Measurements from ENCODE around the gene DAGLA. TPM values are rescaled to one million over a fixed set of nuclear protein-coding genes. Genes with fewer than 3 reads are reported as not detected.

Gene DAGLA
- total and polyA plus RNA-seq, 2 donors (not counting 1 experiment from before 2014, with no cell fraction given), result 0.06 TPM; not detected in 1

DNA sequence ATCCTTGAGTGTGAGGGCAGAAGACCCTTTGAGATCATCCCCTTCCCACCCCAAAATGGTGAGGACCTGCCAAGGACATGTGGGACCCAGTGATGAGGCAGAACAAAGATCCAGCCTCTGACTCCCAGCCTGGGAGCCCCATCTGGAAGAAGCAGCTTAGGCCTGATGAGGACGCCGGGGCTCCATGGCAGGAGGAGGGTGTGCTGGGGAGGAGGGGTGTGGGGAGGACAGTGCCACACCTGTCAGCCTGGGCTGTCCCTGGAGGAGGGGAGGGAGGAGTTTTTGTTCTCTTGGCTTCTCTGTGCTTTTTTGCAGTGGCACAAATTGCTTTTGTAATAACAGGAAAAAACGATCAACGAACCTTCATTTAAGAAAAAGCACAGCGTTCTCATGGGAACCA, 44.4 kb upstream of the DAGLA start:
- Histone ChIP-seq H3K27me3 (replicated peaks in 1 of 4; ENCODE audit: control extremely low read depth in 1 of 4, control insufficient read depth in 3 of 4, insufficient read depth in 4 of 4, low read length in 3 of 4) (peaks cover 0 to 7% (median 0%) of the 10 kb centered on the region in 4 experiments), H3K36me3 (replicated peaks in 1 of 2; ENCODE audit: control extremely low read depth in 1 of 2, control insufficient read depth in 1 of 2, extremely low read depth in 1 of 2, insufficient read depth in 2 of 2, low read length in 1 of 2) (no peaks in the 10 kb centered on the region), H3K79me2 (ENCODE audit: control insufficient read depth, insufficient read depth, low read length) (no peaks in the 10 kb centered on the region), H3K27ac (ENCODE audit: low read length in 2 of 2) (no peak overlapping the region), H3K4me3 (ENCODE audit: control extremely low read depth in 1 of 5, extremely low read depth in 1 of 5, insufficient read depth in 1 of 5, low read depth in 2 of 5, low read length in 4 of 5) (no peak overlapping the region), H3K9me3 (ENCODE audit: control extremely low read depth in 1 of 3, control insufficient read depth in 2 of 3, insufficient read depth in 1 of 3, low read length in 2 of 3) (peaks cover 0 to 16% (median 0%) of the 10 kb centered on the region in 3 donors), H3K9ac (ENCODE audit: low read length) (no peak overlapping the region), H2AFZ (ENCODE audit: insufficient read depth, low read depth, low read length, poor library complexity, severe bottlenecking) (no peak overlapping the region), H4K20me1 (ENCODE audit: control insufficient read depth, insufficient read depth, low read length, poor library complexity, severe bottlenecking) (no peaks in the 10 kb centered on the region), H3K4me1 (ENCODE audit: control insufficient read depth in 2 of 2, insufficient read depth in 2 of 2, low read length in 2 of 2) (peaks cover 0 to 3% of the 10 kb centered on the region in 2 donors), H3K4me2 (replicated peaks; ENCODE audit: low read depth, low read length, poor library complexity, severe bottlenecking) (no peak overlapping the region)
- H3K4me3 Mint-ChIP-seq, result no peak overlapping the region
- intact Hi-C loops (cut with micrococcal nuclease), result no loop called here
- no peaks in the 10 kb centered on the region for H3K4me1 Mint-ChIP-seq
- H3K9me3 Mint-ChIP-seq (ENCODE audit: insufficient read depth), result no peaks in the 10 kb centered on the region
- peaks cover 2% of the 10 kb centered on the region for H3K27me3 Mint-ChIP-seq
- ChIA-PET CTCF (interaction anchor here (1.4 to 2.6 kb wide), 2 partner anchors 12 to 158 kb away, joined by 3 to 18 read pairs; no protein-coding TSS in a partner anchor), POLR2A (no interaction called here)
- no peak overlapping the region for H3K27ac Mint-ChIP-seq
- TF ChIP-seq, protein P1, sequence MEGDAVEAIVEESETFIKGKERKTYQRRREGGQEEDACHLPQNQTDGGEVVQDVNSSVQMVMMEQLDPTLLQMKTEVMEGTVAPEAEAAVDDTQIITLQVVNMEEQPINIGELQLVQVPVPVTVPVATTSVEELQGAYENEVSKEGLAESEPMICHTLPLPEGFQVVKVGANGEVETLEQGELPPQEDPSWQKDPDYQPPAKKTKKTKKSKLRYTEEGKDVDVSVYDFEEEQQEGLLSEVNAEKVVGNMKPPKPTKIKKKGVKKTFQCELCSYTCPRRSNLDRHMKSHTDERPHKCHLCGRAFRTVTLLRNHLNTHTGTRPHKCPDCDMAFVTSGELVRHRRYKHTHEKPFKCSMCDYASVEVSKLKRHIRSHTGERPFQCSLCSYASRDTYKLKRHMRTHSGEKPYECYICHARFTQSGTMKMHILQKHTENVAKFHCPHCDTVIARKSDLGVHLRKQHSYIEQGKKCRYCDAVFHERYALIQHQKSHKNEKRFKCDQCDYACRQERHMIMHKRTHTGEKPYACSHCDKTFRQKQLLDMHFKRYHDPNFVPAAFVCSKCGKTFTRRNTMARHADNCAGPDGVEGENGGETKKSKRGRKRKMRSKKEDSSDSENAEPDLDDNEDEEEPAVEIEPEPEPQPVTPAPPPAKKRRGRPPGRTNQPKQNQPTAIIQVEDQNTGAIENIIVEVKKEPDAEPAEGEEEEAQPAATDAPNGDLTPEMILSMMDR (IDR thresholded peaks at IDR 0.05), result no peak
- no peak for TF ChIP-seq EZH2 (IDR thresholded peaks at IDR 0.05; ENCODE audit: borderline replicate concordance, insufficient read depth, low read depth, low read length, poor library complexity, severe bottlenecking)
- 87% methylated on average over 3 of the region's 5 CpGs for WGBS (ENCODE audit: insufficient coverage)
- ATAC-seq (ENCODE audit: low read depth) (no peak), DNase-seq (no peak)

DNA sequence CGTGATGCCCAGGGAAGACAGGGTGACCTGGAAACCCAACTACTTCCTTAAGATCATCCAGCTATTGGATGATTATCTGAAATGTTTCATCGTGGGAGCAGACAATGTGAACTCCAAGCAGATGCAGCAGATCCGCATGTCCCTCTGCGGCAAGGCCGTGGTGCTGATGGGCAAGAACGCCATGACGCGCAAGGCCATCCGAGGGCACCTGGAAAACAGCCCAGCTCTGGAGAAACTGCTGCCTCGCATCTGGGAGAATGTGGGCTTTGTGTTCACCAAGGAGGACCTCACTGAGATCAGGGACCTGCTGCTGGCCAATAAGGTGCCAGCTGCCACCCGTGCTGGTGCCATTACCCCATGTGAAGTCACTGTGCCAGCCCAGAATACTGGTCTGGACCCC, 43.5 kb upstream of the DAGLA start:
- Histone ChIP-seq H3K27ac (ENCODE audit: low read length in 2 of 2) (no peak overlapping the region), H3K4me2 (replicated peaks; ENCODE audit: low read depth, low read length, poor library complexity, severe bottlenecking) (no peak overlapping the region), H3K4me3 (ENCODE audit: control extremely low read depth in 1 of 5, extremely low read depth in 1 of 5, insufficient read depth in 1 of 5, low read depth in 2 of 5, low read length in 4 of 5) (no peak overlapping the region), H4K20me1 (ENCODE audit: control insufficient read depth, insufficient read depth, low read length, poor library complexity, severe bottlenecking) (no peaks in the 10 kb centered on the region), H3K9ac (ENCODE audit: low read length) (no peak overlapping the region), H3K36me3 (replicated peaks in 1 of 2; ENCODE audit: control extremely low read depth in 1 of 2, control insufficient read depth in 1 of 2, extremely low read depth in 1 of 2, insufficient read depth in 2 of 2, low read length in 1 of 2) (no peaks in the 10 kb centered on the region), H3K9me3 (ENCODE audit: control extremely low read depth in 1 of 3, control insufficient read depth in 2 of 3, insufficient read depth in 1 of 3, low read length in 2 of 3) (peaks cover 0 to 16% (median 0%) of the 10 kb centered on the region in 3 donors), H3K4me1 (ENCODE audit: control insufficient read depth in 2 of 2, insufficient read depth in 2 of 2, low read length in 2 of 2) (peaks cover 0 to 3% of the 10 kb centered on the region in 2 donors), H2AFZ (ENCODE audit: insufficient read depth, low read depth, low read length, poor library complexity, severe bottlenecking) (no peak overlapping the region), H3K27me3 (replicated peaks in 1 of 4; ENCODE audit: control extremely low read depth in 1 of 4, control insufficient read depth in 3 of 4, insufficient read depth in 4 of 4, low read length in 3 of 4) (peaks cover 0 to 7% (median 0%) of the 10 kb centered on the region in 4 experiments), H3K79me2 (ENCODE audit: control insufficient read depth, insufficient read depth, low read length) (no peaks in the 10 kb centered on the region)
- 91% methylated on average over 11 of the region's 11 CpGs for WGBS (ENCODE audit: insufficient coverage)
- DNase-seq (no peak), ATAC-seq (ENCODE audit: low read depth) (no peak)
- ChIA-PET CTCF (interaction anchor here (2.6 kb wide), 1 partner anchor 159 kb away, joined by 18 read pairs; no protein-coding TSS in a partner anchor), POLR2A (no interaction called here)
- H3K4me3 Mint-ChIP-seq, result no peak overlapping the region
- no peak for TF ChIP-seq EZH2 (IDR thresholded peaks at IDR 0.05; ENCODE audit: borderline replicate concordance, insufficient read depth, low read depth, low read length, poor library complexity, severe bottlenecking)
- TF ChIP-seq, protein P1 (IDR thresholded peaks at IDR 0.05), result no peak
- intact Hi-C loops (cut with micrococcal nuclease), result no loop called here
- H3K4me1 Mint-ChIP-seq, result no peaks in the 10 kb centered on the region
- no peaks in the 10 kb centered on the region for H3K27me3 Mint-ChIP-seq
- H3K9me3 Mint-ChIP-seq (ENCODE audit: insufficient read depth), result no peaks in the 10 kb centered on the region
- no peak overlapping the region for H3K27ac Mint-ChIP-seq
